Trophoblast cell (in vitro differentiated cells and primary cell): ENCODE data around the gene IL24.

ENCODE experiments used
- DNase-seq, 2 donors: peaks; one replicate each; pipeline ENCODE4 v3.0.0-alpha.2; 2016
- H2AFZ ChIP-seq: 2 replicates; pipeline ENCODE4 v1.6.1; 2013; ENCODE audit warnings: low read length, moderate library complexity, mild to moderate bottlenecking; ENCODE audit not compliant: insufficient read depth, poor library complexity
- H2AK5ac ChIP-seq: 2 replicates; pipeline ENCODE4 v1.6.1; 2013; ENCODE audit warnings: mild to moderate bottlenecking, low read length
- H2BK120ac ChIP-seq: 2 replicates; pipeline ENCODE4 v1.6.1; 2013; ENCODE audit warnings: low read length, mild to moderate bottlenecking, moderate library complexity; ENCODE audit not compliant: insufficient read depth, poor library complexity
- H2BK12ac ChIP-seq: 2 replicates; pipeline ENCODE4 v1.6.1; 2013; ENCODE audit warnings: mild to moderate bottlenecking, low read length, moderate library complexity
- H2BK5ac ChIP-seq: 2 replicates; pipeline ENCODE4 v1.6.1; 2013; ENCODE audit warnings: low read length, low read depth, moderate library complexity, mild to moderate bottlenecking; ENCODE audit not compliant: poor library complexity
- H3K14ac ChIP-seq: 2 replicates; pipeline ENCODE4 v1.6.1; 2013; ENCODE audit warnings: mild to moderate bottlenecking, low read length
- H3K18ac ChIP-seq: 2 replicates; pipeline ENCODE4 v1.6.1; 2013; ENCODE audit warnings: mild to moderate bottlenecking, low read length
- H3K23ac ChIP-seq: 2 replicates; pipeline ENCODE4 v1.6.1; 2013; ENCODE audit warnings: low read length
- H3K27ac ChIP-seq: 2 replicates; pipeline ENCODE4 v1.5.1; 2013; ENCODE audit warnings: low read depth, mild to moderate bottlenecking, inconsistent platforms, low read length, moderate library complexity
- H3K27me3 ChIP-seq: 2 replicates; pipeline ENCODE4 v1.6.1; 2013; ENCODE audit warnings: inconsistent platforms, mild to moderate bottlenecking, low read length, moderate library complexity; ENCODE audit not compliant: insufficient read depth
- H3K36me3 ChIP-seq, 2 experiments: 1 replicate in 1 of 2; 2 replicates in 1 of 2; pipeline ENCODE4 v1.6.1; 2013; ENCODE audit warnings: low read length in 2 of 2, mild to moderate bottlenecking in 2 of 2, moderate library complexity in 1 of 2; ENCODE audit not compliant: insufficient read depth in 2 of 2, control insufficient read depth in 1 of 2
- H3K4ac ChIP-seq: 2 replicates; pipeline ENCODE4 v1.6.1; 2013; ENCODE audit warnings: low read depth, mild to moderate bottlenecking, low read length, moderate library complexity
- H3K4me1 ChIP-seq, 2 experiments: 1 replicate in 1 of 2; 2 replicates in 1 of 2; pipeline ENCODE4 v1.6.1; 2013; ENCODE audit warnings: low read length in 2 of 2, mild to moderate bottlenecking in 2 of 2, moderate library complexity in 1 of 2; ENCODE audit not compliant: insufficient read depth in 2 of 2, control insufficient read depth in 1 of 2
- H3K4me2 ChIP-seq: 2 replicates; pipeline ENCODE4 v1.6.1; 2013; ENCODE audit warnings: inconsistent platforms, mild to moderate bottlenecking, low read length, moderate library complexity
- H3K4me3 ChIP-seq: 2 replicates; pipeline ENCODE4 v1.5.1; 2013; ENCODE audit warnings: mild to moderate bottlenecking, low read depth, low read length, inconsistent platforms
- H3K79me1 ChIP-seq: one replicate; pipeline ENCODE4 v1.6.1; 2013; ENCODE audit warnings: low read length
- H3K79me2 ChIP-seq: 2 replicates; pipeline ENCODE4 v1.6.1; 2013; ENCODE audit warnings: low read length, mild to moderate bottlenecking; ENCODE audit not compliant: control insufficient read depth, insufficient read depth, poor library complexity
- H3K9ac ChIP-seq: 2 replicates; pipeline ENCODE4 v1.6.1; 2013; ENCODE audit warnings: mild to moderate bottlenecking, low read length
- H3K9me3 ChIP-seq: 2 replicates; pipeline ENCODE4 v1.6.1; 2013; ENCODE audit warnings: low read depth, mild to moderate bottlenecking, control low read depth, inconsistent platforms, low read length; ENCODE audit not compliant: insufficient read depth
- H4K12ac ChIP-seq: 2 replicates; pipeline ENCODE4 v1.6.1; 2013; ENCODE audit warnings: low read depth, mild to moderate bottlenecking, low read length, moderate library complexity
- H4K8ac ChIP-seq: 2 replicates; pipeline ENCODE4 v1.6.1; 2013; ENCODE audit warnings: low read depth, mild to moderate bottlenecking, low read length, moderate library complexity
- H4K91ac ChIP-seq: one replicate; pipeline ENCODE4 v1.6.1; 2013; ENCODE audit warnings: low read depth, mild to moderate bottlenecking, low read length, moderate library complexity
- WGBS: extraction: QIAGEN DNeasy Blood & Tissue Kit; methylation state at CpG from one replicate; pipeline ENCODE4 v1.1.7; 2013; ENCODE audit warnings: missing lambda C conversion rate; ENCODE audit not compliant: insufficient read length, insufficient coverage; ENCODE audit errors: extremely low coverage; 5-methylcytosine and 5-hydroxymethylcytosine counted together

IL24 gene

DNA sequence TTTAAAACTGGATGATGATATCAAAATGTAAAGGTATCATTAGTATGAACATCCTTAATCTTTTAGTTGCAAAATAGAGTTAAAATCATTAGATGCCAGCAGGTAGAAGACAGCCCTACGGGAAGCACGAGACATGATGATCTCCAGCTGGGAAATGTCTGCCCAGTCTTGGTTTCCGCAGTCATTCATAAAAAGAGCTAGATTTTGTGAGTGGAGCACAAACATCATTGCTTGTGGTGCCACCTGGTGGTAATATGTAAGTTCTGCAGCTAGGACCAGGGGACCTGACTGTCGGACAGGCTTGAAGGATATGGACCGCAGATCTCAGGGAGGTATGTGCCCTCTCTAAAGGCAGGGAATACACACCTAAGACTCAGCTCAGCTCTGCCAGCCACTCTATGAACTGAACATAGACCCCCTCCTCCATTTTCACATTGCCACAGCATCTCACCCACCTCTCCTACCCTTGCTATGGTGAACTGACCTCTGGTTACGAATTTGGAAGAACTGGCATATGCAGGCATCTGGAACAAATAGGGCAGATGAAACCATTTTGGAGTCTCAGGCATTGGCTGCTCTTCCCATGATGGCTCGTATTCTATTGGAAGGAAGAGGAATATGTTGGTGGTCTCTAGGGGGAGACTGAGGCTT is 15.3 kb downstream of the IL24 start:
- H2AK5ac ChIP-seq = no peak overlapping the region
- H3K27ac ChIP-seq = no peak overlapping the region
- H3K18ac ChIP-seq = no peak overlapping the region
- H3K14ac ChIP-seq = no peak overlapping the region
- peak; percentile 69 to 95 for DNase-seq
- H2BK120ac ChIP-seq = no peak overlapping the region
- no peak overlapping the region for H2AFZ ChIP-seq
- no peak overlapping the region for H4K8ac ChIP-seq
- H3K79me1 ChIP-seq = no peaks in the 10 kb centered on the region
- H3K27me3 ChIP-seq = peaks cover 11% of the 10 kb centered on the region
- H4K91ac ChIP-seq = no peak overlapping the region
- H3K9ac ChIP-seq = no peak overlapping the region
- no peak overlapping the region for H3K4me2 ChIP-seq
- no peaks in the 10 kb centered on the region for H3K9me3 ChIP-seq
- H3K36me3 ChIP-seq = no peaks in the 10 kb centered on the region
- no peak overlapping the region for H3K4me3 ChIP-seq
- no peak overlapping the region for H2BK12ac ChIP-seq
- no peak overlapping the region for H2BK5ac ChIP-seq
- peaks cover 7% of the 10 kb centered on the region in 2 experiments for H3K4me1 ChIP-seq
- no peak overlapping the region for H4K12ac ChIP-seq
- H3K79me2 ChIP-seq = no peaks in the 10 kb centered on the region
- H3K4ac ChIP-seq = no peak overlapping the region
- no peak overlapping the region for H3K23ac ChIP-seq
- WGBS = no CpG with 5 or more reads among the region's 7 CpGs

DNA sequence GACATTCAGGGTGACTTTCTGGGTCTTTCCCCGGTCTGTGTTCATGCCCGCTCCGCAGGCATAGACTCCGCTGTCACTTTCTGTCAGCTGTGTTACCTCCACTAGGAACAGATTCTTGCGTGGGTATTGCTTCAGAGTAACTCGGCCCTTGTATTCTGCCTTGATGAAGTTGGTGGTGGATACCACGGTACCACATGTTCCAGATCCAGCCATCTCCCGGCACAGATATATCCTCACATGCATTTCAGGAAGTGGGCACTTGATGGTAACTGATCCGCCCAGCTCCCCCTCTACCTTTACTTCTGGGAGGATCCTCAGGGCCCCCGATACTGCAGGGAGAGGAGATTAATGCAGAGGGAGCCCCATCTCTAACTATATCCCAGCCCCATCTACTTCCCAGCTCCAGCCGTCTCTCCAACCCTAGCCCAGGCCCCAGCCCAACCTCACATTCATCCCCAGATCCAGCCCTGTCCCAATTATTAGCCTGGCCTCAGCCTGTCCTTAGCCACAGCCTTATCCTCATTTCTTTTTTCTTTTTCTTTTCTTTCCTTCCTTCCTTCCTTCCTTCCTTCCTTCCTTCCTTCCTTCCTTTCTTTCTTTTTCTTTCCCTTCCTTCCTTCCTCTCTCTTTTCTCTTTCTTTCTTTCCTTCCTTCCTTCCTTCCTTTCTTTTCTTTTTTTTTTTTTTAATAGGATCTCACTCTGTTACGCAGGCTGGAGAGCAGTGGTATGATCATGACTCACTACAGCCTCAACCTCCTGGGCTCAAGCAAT is 16.7 kb downstream of the IL24 start:
- Histone ChIP-seq H3K14ac (no peak overlapping the region), H3K9ac (no peak overlapping the region), H3K4me3 (no peak overlapping the region), H2BK5ac (no peak overlapping the region), H3K79me1 (no peaks in the 10 kb centered on the region), H3K23ac (no peak overlapping the region), H3K27me3 (peaks cover 11% of the 10 kb centered on the region), H2AFZ (no peak overlapping the region), H4K12ac (no peak overlapping the region), H2AK5ac (no peak overlapping the region), H3K79me2 (no peaks in the 10 kb centered on the region), H3K4me2 (no peak overlapping the region), H2BK120ac (no peak overlapping the region), H3K27ac (no peak overlapping the region), H3K4ac (no peak overlapping the region), H4K91ac (no peak overlapping the region), H3K18ac (no peak overlapping the region), H3K36me3 (no peaks in the 10 kb centered on the region), H3K4me1 (peaks cover 5 to 6% of the 10 kb centered on the region in 2 experiments), H2BK12ac (no peak overlapping the region), H4K8ac (no peak overlapping the region), H3K9me3 (no peaks in the 10 kb centered on the region)
- no peak for DNase-seq
- WGBS = no CpG with 5 or more reads among the region's 12 CpGs

DNA sequence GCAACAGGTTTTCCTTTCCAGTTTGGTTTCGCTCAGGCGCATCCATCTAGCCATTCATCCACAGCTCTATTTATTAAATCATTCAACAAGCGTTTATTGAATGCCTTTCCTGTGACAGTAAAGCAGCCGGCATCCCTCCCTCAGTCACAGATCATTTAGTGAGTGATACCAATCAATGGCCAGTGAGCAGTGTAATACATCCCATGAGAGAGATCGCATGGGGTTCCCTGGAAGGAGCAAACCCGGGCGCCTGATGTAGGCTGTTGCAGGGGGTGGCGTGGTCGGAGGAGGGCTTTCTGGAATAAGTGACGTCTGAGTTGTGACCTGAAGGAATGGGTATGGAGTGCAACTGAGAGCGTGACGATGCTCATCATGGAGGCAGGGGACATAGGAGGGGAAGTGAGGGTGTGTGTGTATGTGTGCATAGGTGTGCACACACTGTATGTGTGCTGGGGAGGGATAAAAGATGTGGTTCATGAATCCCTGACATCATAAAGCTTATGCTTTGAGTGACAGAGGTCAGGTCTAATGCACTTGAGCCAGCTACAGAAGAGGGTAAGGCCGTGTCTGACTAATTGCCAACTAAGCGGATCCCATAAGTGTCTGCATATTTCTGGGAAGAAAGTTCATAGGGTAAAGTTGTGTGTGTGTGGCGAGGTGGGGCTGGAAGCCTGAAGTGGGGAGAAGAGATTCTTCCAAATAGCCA is 17.9 kb downstream of the IL24 start:
- Histone ChIP-seq H4K91ac (no peak overlapping the region), H3K36me3 (no peaks in the 10 kb centered on the region), H3K27me3 (peaks cover 1% of the 10 kb centered on the region), H2AFZ (no peak overlapping the region), H3K4me3 (no peak overlapping the region), H3K23ac (no peak overlapping the region), H2BK12ac (no peak overlapping the region), H4K12ac (no peak overlapping the region), H3K18ac (no peak overlapping the region), H3K4me1 (no peaks in the 10 kb centered on the region), H3K4me2 (no peak overlapping the region), H3K79me2 (no peaks in the 10 kb centered on the region), H3K4ac (no peak overlapping the region), H2BK5ac (no peak overlapping the region), H3K14ac (no peak overlapping the region), H3K79me1 (no peaks in the 10 kb centered on the region), H2BK120ac (no peak overlapping the region), H2AK5ac (no peak overlapping the region), H4K8ac (no peak overlapping the region), H3K9me3 (no peaks in the 10 kb centered on the region), H3K9ac (no peak overlapping the region), H3K27ac (no peak overlapping the region)
- DNase-seq = no peak
- WGBS = no CpG with 5 or more reads among the region's 15 CpGs

DNA sequence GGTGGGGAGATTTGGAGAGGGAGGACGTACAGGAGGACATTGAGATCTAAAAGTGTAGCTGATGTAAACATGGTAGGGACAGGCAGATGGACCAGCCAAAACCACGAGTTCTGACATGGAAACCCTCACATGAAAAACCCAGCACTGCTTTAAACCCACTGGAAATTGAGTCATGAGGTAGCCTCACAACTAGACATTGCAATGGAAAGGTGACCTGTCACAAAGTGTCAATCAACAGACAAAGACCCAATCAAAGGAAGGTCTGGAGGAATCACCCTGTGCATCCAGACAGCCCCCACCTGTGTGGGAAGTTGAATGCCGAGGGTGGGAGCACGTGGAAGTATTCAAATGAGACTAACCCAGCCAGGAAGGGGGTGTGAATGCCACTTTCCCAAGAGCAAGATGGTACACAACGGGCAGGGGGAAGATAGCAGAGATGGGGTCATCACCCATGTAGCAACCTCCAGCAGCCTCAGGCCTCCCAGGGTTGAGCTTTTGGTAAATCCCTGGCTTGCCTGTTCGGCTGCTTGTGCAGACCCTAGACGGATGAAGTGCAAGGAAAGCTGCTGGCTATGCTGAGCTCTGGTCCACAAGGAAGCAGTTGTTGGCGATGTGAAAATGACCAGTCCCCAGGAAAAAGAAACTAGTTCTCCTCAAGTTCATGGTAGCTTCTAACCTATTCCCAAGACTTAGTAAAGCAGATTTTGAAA is 18.9 kb downstream of the IL24 start:
- Histone ChIP-seq H3K23ac (no peak overlapping the region), H2BK120ac (no peak overlapping the region), H2BK12ac (no peak overlapping the region), H3K14ac (no peak overlapping the region), H3K4me2 (no peak overlapping the region), H4K8ac (no peak overlapping the region), H3K79me1 (no peaks in the 10 kb centered on the region), H3K18ac (no peak overlapping the region), H2AK5ac (no peak overlapping the region), H2BK5ac (no peak overlapping the region), H3K27ac (no peak overlapping the region), H3K79me2 (no peaks in the 10 kb centered on the region), H3K36me3 (no peaks in the 10 kb centered on the region), H2AFZ (no peak overlapping the region), H3K9me3 (no peaks in the 10 kb centered on the region), H3K4ac (no peak overlapping the region), H4K12ac (no peak overlapping the region), H4K91ac (no peak overlapping the region), H3K9ac (no peak overlapping the region), H3K4me3 (no peak overlapping the region), H3K4me1 (no peaks in the 10 kb centered on the region), H3K27me3 (no peaks in the 10 kb centered on the region)
- WGBS = no CpG with 5 or more reads among the region's 8 CpGs
- DNase-seq = no peak
